Peyer's patch (tissue), 4 donors: ENCODE data around the gene THRSP.

ENCODE experiments used
- POLR2A ChIP-seq, 2 donors: fragments of 450-650 bp; IDR thresholded peaks; one replicate each; pipeline ENCODE4 v1.5.1; 2017; ENCODE audit warnings: antibody characterized with exemption in 2 of 2, mild to moderate bottlenecking in 2 of 2, moderate library complexity in 2 of 2
- TF ChIP-seq, protein P1 (sequence below), 6 experiments: fragments of 450-650 bp in 4 of 6; fragments of 200-600 bp in 2 of 6; sonication (generic) in 1 of 6; IDR thresholded peaks; one replicate each; pipeline ENCODE4 v1.5.1; 2017 to 2019; ENCODE audit warnings: antibody characterized with exemption in 6 of 6, mild to moderate bottlenecking in 3 of 6, moderate library complexity in 1 of 6

DNA sequence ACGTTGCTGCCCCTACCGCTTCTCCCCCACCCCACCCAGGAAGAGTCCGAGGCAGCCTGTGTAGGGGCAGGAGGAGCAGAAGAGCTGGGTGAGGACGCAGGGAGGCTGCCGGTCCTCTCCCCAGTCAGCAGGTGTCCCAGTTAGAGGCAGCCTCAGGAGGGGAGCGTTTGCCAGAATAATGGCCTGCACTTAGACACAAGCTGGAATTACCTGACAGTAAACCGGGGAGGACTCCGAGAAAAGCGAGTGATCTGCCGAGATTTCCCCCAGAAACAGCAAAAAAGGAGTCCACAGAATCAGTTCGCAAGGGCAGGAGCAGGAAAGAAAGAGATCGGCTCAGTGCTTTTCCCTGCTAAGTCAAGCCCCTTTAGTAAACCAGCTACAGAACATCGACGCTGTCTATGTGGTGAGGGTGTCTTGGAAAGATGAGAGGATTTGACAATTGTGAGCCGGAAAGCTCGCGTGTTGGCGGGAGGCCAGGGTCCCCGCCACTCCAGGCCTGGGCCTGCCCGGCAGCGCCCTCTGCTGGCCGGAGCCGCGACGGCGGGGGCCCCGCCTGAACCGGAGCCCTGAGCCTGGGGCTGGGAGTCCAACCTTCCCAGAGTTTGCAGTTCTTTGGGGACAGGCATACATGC is 17.7 kb upstream of the THRSP start:
- TF ChIP-seq, protein P1, sequence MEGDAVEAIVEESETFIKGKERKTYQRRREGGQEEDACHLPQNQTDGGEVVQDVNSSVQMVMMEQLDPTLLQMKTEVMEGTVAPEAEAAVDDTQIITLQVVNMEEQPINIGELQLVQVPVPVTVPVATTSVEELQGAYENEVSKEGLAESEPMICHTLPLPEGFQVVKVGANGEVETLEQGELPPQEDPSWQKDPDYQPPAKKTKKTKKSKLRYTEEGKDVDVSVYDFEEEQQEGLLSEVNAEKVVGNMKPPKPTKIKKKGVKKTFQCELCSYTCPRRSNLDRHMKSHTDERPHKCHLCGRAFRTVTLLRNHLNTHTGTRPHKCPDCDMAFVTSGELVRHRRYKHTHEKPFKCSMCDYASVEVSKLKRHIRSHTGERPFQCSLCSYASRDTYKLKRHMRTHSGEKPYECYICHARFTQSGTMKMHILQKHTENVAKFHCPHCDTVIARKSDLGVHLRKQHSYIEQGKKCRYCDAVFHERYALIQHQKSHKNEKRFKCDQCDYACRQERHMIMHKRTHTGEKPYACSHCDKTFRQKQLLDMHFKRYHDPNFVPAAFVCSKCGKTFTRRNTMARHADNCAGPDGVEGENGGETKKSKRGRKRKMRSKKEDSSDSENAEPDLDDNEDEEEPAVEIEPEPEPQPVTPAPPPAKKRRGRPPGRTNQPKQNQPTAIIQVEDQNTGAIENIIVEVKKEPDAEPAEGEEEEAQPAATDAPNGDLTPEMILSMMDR (IDR thresholded peaks at IDR 0.05), result peak; percentile 72 to 99 (median 96)
- peak in 1 of 2 donors; percentile 17 for TF ChIP-seq POLR2A (IDR thresholded peaks at IDR 0.05)
